Measurements from ENCODE around the gene ZNF558.

DNA sequence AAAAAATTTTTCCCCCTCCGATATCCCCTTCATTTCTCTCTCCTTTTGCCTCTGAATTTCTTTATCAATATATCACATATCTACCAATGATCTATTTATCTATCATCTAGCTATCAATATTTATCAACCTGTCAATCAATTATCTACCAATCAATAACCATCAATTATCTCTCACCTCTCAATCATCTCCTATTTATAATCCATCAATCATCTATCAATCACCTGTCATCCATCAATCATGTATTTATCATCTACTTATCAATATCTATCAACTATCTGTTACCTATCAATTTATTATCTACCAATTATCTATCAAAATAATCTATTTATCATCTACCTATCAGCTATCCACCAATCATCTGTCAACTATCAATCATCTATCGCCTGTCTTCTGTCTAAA lies 17.1 kb upstream of the ZNF558 start:
- TF ChIP-seq CTCF (IDR thresholded peaks at IDR 0.05; ENCODE audit: insufficient read depth, low read length) (no peak), POLR2AphosphoS5 (IDR thresholded peaks at IDR 0.05; ENCODE audit: low read depth) (no peak), GABPA (IDR thresholded peaks at IDR 0.05; ENCODE audit: low read depth) (no peak), SPI1 (IDR thresholded peaks at IDR 0.05; ENCODE audit: borderline replicate concordance, low read depth) (no peak), REST (IDR thresholded peaks at IDR 0.05; ENCODE audit: insufficient replicate concordance, low read depth) (no peak)
